HG03196 (cell line): ENCODE results near the gene BRAT1.
"Not testable (repeated sequence)": the region's sequence is repeated elsewhere in the genome, so short reads cannot be mapped to it uniquely, and the experiment has no call there.

Experiments
- ATAC-seq: cut with Tn5 transposase; IDR thresholded peaks from one replicate; pipeline ENCODE4 v1.9.1; 2021; ENCODE audit not compliant: unreplicated experiment

Gene BRAT1

GRCh38 chr7:2539031-2539911 lies 16.1 kb downstream of the BRAT1 start:
- no peak for ATAC-seq

GRCh38 chr7:2537981-2538851 lies 17.1 kb downstream of the BRAT1 start:
- ATAC-seq = no peak

DNA sequence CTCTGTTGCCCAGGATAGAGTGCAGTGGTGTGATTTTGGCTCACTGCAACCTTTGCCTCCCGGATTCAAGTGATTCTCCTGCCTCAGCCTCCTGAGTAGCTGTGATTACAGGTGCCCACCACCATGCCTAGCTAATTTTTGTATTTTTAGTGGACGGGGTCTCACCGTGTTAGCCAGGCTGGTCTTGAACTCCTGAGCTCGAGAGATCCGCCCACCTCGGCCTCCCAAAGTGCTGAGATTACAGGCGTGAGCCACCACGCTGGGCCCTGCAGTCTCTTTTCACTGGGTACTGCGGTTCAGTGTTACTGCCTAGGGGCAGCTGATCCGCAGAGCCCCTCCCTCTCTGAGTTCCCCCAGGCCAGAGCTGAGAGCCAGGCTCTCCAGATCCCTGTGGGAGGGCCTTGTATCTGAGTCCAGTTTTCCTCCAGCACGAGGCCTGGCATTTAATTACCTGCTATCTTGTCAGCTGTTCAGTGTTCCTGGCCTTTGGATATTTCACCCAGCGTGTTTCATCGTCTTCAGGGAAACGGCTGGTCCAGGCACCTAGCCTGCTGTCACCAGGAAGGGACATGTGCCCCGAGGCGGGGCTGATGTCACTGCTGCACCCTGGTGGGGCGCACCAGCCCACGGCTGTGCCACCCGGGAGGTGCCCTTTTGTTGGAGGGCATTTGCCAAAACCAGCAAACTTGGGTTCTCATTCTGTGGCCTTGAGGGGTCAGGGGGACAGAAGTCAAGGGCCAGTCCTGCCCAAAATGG lies 19.3 kb downstream of the BRAT1 start:
- not testable (repeated sequence) for ATAC-seq

DNA sequence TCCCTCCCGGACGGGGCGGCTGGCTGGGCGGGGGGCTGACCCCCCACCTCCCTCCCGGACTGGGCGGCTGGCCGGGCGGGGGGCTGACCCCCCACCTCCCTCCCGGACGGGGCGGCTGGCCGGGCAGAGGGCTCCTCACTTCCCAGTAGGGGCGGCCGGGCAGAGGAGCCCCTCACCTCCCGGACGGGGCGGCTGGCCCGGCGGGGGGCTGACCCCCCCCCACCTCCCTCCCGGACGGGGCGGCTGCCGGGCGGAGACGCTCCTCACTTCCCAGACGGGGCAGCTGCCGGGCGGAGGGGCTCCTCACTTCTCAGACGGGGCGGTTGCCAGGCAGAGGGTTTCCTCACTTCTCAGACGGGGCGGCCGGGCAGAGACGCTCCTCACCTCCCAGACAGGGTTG lies 21.1 kb downstream of the BRAT1 start:
- ATAC-seq = not testable (repeated sequence)

GRCh38 chr7:2533566-2533965 lies 21.8 kb downstream of the BRAT1 start:
- ATAC-seq = not testable (repeated sequence)

GRCh38 chr7:2532816-2533215 lies 22.5 kb downstream of the BRAT1 start:
- not testable (repeated sequence) for ATAC-seq

GRCh38 chr7:2532199-2532772 lies 23.0 kb downstream of the BRAT1 start:
- not testable (repeated sequence) for ATAC-seq

DNA sequence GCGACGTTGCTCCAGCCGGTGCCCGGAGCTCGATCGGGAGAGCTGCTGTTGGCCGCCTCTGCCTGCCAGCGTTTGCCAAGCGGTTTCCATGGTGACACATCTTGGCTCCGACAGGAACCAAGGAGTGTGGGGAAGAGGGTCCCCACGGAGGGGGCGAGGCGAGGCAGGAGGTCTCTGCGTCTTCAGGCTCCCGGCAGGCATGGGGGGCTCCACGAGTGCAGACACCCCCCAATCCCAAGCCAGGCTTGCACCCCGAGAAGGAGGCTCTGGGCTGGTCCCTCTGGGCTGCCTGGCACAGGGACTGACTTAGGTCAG lies 23.6 kb downstream of the BRAT1 start:
- not testable (repeated sequence) for ATAC-seq

DNA sequence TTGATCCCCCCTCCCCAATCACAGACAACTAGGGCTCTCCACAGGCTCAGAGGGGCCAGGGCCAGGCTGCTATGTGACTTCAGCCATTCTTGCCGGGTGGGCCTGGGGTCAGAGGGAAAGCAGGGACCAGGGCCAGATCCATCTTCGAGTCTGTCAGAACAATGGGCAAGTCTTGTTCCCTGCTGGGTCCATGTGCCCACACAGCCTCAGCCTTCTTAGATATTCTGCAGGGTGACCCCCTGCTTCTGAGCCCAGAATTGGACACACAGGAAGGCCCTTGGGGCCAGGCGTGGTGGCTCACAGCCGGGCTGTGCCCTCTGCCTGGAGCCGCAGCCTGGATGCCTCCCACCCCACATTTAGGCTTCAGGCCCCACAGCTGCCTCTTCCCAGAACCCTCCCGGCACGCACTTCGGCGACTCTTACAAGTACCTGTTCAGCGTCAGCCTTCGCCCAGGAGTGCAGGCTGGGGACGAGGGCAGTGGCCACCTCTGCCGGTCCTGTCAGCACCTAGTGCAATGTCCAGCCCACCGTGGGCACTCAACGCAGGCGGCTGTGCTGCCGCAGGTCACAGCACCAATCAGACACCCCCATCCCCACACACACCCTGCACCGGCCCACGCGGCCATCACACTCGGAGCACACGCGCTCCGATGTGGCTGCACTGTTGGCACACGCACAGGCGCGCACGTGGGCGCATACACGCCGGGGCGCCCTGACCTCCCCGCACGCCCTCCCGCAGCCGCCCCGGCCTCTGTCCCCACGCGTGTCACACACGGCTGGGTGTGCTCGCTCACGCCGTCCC lies 24.1 kb downstream of the BRAT1 start:
- not testable (repeated sequence) for ATAC-seq

- peak; percentile 46 for ATAC-seq
Observed at GRCh38 chr7:2530071-2530987, 25.0 kb downstream of the BRAT1 start.

GRCh38 chr7:2529161-2530070 lies 25.9 kb downstream of the BRAT1 start:
- ATAC-seq = peak; percentile 41

- peak; percentile 3 for ATAC-seq
Observed at GRCh38 chr7:2528481-2529095, 26.7 kb downstream of the BRAT1 start.

GRCh38 chr7:2527505-2528467 lies 27.5 kb downstream of the BRAT1 start:
- no peak for ATAC-seq

DNA sequence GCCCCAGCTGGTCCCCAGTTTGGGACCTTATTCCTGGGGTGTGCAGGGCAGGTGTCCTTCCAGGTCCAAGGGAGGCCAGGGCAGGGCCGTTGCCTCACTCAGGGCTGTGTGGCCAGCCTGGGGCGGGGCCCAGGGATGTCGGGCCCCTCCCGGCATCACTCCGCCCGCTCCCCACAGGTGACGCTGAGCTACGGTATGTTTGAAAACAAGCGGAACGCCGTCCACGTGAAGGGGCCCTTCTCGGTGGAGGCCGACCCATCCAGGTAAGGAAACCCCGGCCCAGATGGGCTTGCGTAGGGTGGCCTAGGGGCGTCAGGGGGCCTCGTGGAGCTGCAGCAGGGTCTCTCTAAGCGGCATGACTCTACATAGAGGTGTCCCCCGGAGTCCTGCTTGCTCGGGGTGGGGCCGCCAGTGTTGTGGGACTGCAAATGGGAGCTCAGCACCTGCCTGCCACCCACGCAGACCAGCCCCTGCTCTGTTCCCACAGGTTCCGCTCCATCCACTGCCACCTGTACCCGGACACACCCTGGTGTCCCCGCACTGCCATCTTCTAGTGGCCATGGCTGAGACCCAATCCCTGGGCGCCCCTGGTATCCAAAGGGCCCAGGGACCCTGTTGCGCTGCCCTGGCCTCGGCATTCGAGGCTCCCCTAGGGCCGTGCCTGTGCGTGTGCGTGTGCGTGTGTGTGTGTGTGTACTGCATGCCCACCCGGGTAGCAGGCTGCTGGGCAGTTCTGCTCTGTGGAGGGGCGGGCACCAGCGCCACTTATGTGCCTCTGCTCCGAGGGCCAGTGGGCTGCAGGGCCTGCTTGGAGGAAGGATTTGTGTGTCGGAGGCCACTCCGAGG lies 28.4 kb downstream of the BRAT1 start:
- ATAC-seq = no peak
